CD14-positive monocyte (primary cell): Measurements from ENCODE around the gene MEIS2. TPM values are rescaled to one million over a fixed set of nuclear protein-coding genes. Genes with fewer than 3 reads are reported as not detected.

Experiments used
- DNase-seq, 3 donors: peaks; one replicate each; pipeline ENCODE4 v3.0.0-alpha.2; 2011 to 2022
- H2AFZ ChIP-seq: 2 replicates; pipeline ENCODE4 v1.6.0; 2012; ENCODE audit warnings: mild to moderate bottlenecking, low read depth, low read length, inconsistent platforms; ENCODE audit not compliant: insufficient read depth, poor library complexity, severe bottlenecking
- H3K27ac ChIP-seq, 2 donors: 1 replicate in 1 of 2; 2 replicates in 1 of 2; pipeline ENCODE4 v1.5.1; 2012 to 2013; ENCODE audit warnings: low read length in 2 of 2, control low read depth in 1 of 2, inconsistent platforms in 1 of 2, low read depth in 1 of 2, mild to moderate bottlenecking in 1 of 2
- H3K27me3 ChIP-seq, 2 donors: one replicate each; pipeline versions ENCODE4 v1.6.0 to v1.6.1; 2011 to 2013; ENCODE audit warnings: low read length in 2 of 2; ENCODE audit not compliant: control insufficient read depth in 2 of 2, insufficient read depth in 2 of 2
- H3K36me3 ChIP-seq, 2 donors: replicated peaks in 1 of 2; 1 replicate in 1 of 2; 2 replicates in 1 of 2; pipeline versions ENCODE4 v1.5.1 to v1.6.1; 2012 to 2013; ENCODE audit warnings: low read length in 2 of 2, control low read depth in 1 of 2, inconsistent platforms in 1 of 2, mild to moderate bottlenecking in 1 of 2; ENCODE audit not compliant: insufficient read depth in 2 of 2, control insufficient read depth in 1 of 2
- H3K4me1 ChIP-seq, 2 donors: 1 replicate in 1 of 2; 2 replicates in 1 of 2; pipeline versions ENCODE4 v1.5.1 to v1.6.1; 2012 to 2013; ENCODE audit warnings: low read length in 2 of 2, control low read depth in 1 of 2, inconsistent platforms in 1 of 2, mild to moderate bottlenecking in 1 of 2, moderate library complexity in 1 of 2; ENCODE audit not compliant: insufficient read depth in 2 of 2, control insufficient read depth in 1 of 2
- H3K4me2 ChIP-seq: replicated peaks from 2 replicates; pipeline ENCODE3; 2012; ENCODE audit warnings: low read length, moderate library complexity, mild to moderate bottlenecking; ENCODE audit not compliant: poor library complexity, severe bottlenecking; ENCODE audit errors: extremely low read depth
- H3K4me3 ChIP-seq, 3 experiments: fragments of 200-600 bp in 1 of 3; sonication (generic) in 1 of 3; replicated peaks in 1 of 3; 1 replicate in 2 of 3; 2 replicates in 1 of 3; pipeline ENCODE4 v1.5.1; 2011 to 2013; ENCODE audit warnings: low read length in 3 of 3, mild to moderate bottlenecking in 3 of 3, control low read depth in 2 of 3, low read depth in 2 of 3, inconsistent platforms in 1 of 3, moderate library complexity in 1 of 3
- H3K79me2 ChIP-seq: 2 replicates; pipeline ENCODE4 v1.6.0; 2012; ENCODE audit warnings: mild to moderate bottlenecking, control low read depth, inconsistent platforms, low read length, moderate library complexity; ENCODE audit not compliant: insufficient read depth
- H3K9ac ChIP-seq: 2 replicates; pipeline ENCODE4 v1.6.0; 2017; ENCODE audit warnings: low read length, mild to moderate bottlenecking; ENCODE audit not compliant: insufficient read depth, poor library complexity, severe bottlenecking
- H3K9me3 ChIP-seq, 2 donors: replicated peaks in 1 of 2; 1 replicate in 1 of 2; 2 replicates in 1 of 2; pipeline versions ENCODE4 v1.5.1 to v1.6.1; 2012 to 2013; ENCODE audit warnings: low read length in 2 of 2, control low read depth in 1 of 2; ENCODE audit not compliant: control insufficient read depth in 1 of 2, insufficient read depth in 1 of 2
- H4K20me1 ChIP-seq: 2 replicates; pipeline ENCODE4 v1.6.0; 2012; ENCODE audit warnings: mild to moderate bottlenecking, low read length, control low read depth, moderate library complexity; ENCODE audit not compliant: insufficient read depth
- H3K27ac Mint-ChIP-seq, 7 donors: one replicate each; pipeline ENCODE4 v1.8.0; 2020; ENCODE audit warnings: mild to moderate bottlenecking in 7 of 7, mixed read lengths in 7 of 7, moderate library complexity in 6 of 7, inconsistent platforms in 2 of 7
- H3K27me3 Mint-ChIP-seq, 3 donors: one replicate each; pipeline ENCODE4 v1.8.0; 2021 to 2022; ENCODE audit warnings: low read depth in 3 of 3, mild to moderate bottlenecking in 3 of 3, mixed read lengths in 3 of 3, moderate library complexity in 3 of 3, inconsistent platforms in 1 of 3
- H3K36me3 Mint-ChIP-seq, 2 donors: one replicate each; pipeline ENCODE4 v1.8.0; 2020; ENCODE audit warnings: mixed read lengths in 2 of 2, inconsistent platforms in 1 of 2, mild to moderate bottlenecking in 1 of 2
- H3K4me1 Mint-ChIP-seq: one replicate; pipeline ENCODE4 v1.8.0; 2020; ENCODE audit warnings: mild to moderate bottlenecking, mixed read lengths
- H3K4me3 Mint-ChIP-seq, 2 donors: one replicate each; pipeline ENCODE4 v1.8.0; 2020; ENCODE audit warnings: mild to moderate bottlenecking in 2 of 2, mixed read lengths in 2 of 2, moderate library complexity in 1 of 2
- H3K9me3 Mint-ChIP-seq, 7 donors: one replicate each; pipeline ENCODE4 v1.8.0; 2020 to 2022; ENCODE audit warnings: mixed read lengths in 7 of 7, mild to moderate bottlenecking in 6 of 7, moderate library complexity in 6 of 7, inconsistent platforms in 2 of 7
- WGBS: methylation state at CpG from one replicate; pipeline ENCODE4 v1.1.5; 2013; ENCODE audit warnings: missing lambda C conversion rate; ENCODE audit not compliant: insufficient coverage; 5-methylcytosine and 5-hydroxymethylcytosine counted together
- intact Hi-C, 2 donors: fragments of 100-400 bp; cut with micrococcal nuclease; formaldehyde crosslinking; loops; one replicate each; pipeline versions ENCODE4 v1.15.0 to v1.15.1; 2023
- polyA plus RNA-seq, 3 donors: library from polyadenylated mRNA; depleted of rRNA in 1 of 3; unstranded in 2 of 3; stranded (reverse) in 1 of 3; fragments of 300-500 nt in 2 of 3; fragments of >200 nt in 1 of 3; fragmentation: Illumina TruSeq in 2 of 3; gene quantifications; 1 replicate in 2 of 3; 2 replicates in 1 of 3; pipeline ENCODE4 v1.2.3, GENCODE V29; 2012 to 2021
- TF ChIP-seq, protein P1 (sequence below): fragments of 200-600 bp; IDR thresholded peaks from one replicate; pipeline ENCODE4 v1.8.0; 2022; ENCODE audit warnings: antibody characterized with exemption, mild to moderate bottlenecking

MEIS2 gene
- polyA plus RNA-seq, 3 donors: not detected

DNA sequence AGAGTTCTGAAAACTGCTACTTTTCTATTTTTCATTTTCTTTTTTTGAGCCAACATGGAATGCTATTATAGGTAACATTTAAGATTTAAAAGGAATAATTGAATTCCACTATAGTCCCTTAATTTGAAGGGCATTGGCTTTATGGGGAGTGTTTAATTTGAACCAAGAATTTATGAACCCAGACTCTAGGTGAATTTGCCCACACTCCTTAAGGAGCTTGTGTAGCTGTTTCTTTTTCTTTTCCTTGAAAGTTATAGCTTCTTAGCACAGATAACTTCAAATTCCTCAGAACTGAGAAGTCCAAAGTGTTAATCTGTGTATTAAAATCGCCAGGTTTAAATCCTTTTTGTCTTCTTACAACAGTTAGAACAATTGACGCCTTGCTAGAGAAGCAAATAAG lies 4.7 kb upstream of the MEIS2 start:
- WGBS: no CpG with 5 or more reads among the region's 2 CpGs
- H3K27me3 Mint-ChIP-seq: peaks cover 97 to 99% (median 98%) of the 10 kb centered on the region in 3 donors
- no peak overlapping the region for H3K27ac Mint-ChIP-seq
- peaks cover 9 to 20% of the 10 kb centered on the region in 2 donors for H3K36me3 Mint-ChIP-seq
- Histone ChIP-seq H3K4me2 (no peak overlapping the region), H3K36me3 (no peaks in the 10 kb centered on the region), H3K9me3 (peaks cover 7 to 66% of the 10 kb centered on the region in 2 donors), H2AFZ (no peak overlapping the region), H3K27ac (no peak overlapping the region), H3K4me3 (no peak overlapping the region), H3K9ac (no peak overlapping the region), H3K27me3 (peaks cover 82 to 99% of the 10 kb centered on the region in 2 donors), H3K4me1 (peaks cover 13 to 14% of the 10 kb centered on the region in 2 donors), H4K20me1 (no peaks in the 10 kb centered on the region), H3K79me2 (no peaks in the 10 kb centered on the region)
- intact Hi-C loops: no loop called here
- H3K9me3 Mint-ChIP-seq: peaks cover 7 to 52% (median 39%) of the 10 kb centered on the region in 7 donors
- peak overlapping the region in 1 of 2 donors; percentile 81 for H3K4me3 Mint-ChIP-seq
- TF ChIP-seq, protein P1, sequence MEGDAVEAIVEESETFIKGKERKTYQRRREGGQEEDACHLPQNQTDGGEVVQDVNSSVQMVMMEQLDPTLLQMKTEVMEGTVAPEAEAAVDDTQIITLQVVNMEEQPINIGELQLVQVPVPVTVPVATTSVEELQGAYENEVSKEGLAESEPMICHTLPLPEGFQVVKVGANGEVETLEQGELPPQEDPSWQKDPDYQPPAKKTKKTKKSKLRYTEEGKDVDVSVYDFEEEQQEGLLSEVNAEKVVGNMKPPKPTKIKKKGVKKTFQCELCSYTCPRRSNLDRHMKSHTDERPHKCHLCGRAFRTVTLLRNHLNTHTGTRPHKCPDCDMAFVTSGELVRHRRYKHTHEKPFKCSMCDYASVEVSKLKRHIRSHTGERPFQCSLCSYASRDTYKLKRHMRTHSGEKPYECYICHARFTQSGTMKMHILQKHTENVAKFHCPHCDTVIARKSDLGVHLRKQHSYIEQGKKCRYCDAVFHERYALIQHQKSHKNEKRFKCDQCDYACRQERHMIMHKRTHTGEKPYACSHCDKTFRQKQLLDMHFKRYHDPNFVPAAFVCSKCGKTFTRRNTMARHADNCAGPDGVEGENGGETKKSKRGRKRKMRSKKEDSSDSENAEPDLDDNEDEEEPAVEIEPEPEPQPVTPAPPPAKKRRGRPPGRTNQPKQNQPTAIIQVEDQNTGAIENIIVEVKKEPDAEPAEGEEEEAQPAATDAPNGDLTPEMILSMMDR: no peak
- no peak for DNase-seq
- H3K4me1 Mint-ChIP-seq: peaks cover 22% of the 10 kb centered on the region

- Histone ChIP-seq H3K4me3 (no peak overlapping the region), H3K27ac (no peak overlapping the region), H3K79me2 (no peaks in the 10 kb centered on the region), H4K20me1 (no peaks in the 10 kb centered on the region), H3K4me1 (peaks cover 18 to 20% of the 10 kb centered on the region in 2 donors), H3K27me3 (peaks cover 82 to 99% of the 10 kb centered on the region in 2 donors), H3K4me2 (no peak overlapping the region), H2AFZ (no peak overlapping the region), H3K36me3 (no peaks in the 10 kb centered on the region), H3K9ac (no peak overlapping the region), H3K9me3 (peaks cover 5 to 66% of the 10 kb centered on the region in 2 donors)
- DNase-seq: no peak
- TF ChIP-seq, protein P1: no peak
- peaks cover 7 to 56% (median 41%) of the 10 kb centered on the region in 7 donors for H3K9me3 Mint-ChIP-seq
- intact Hi-C loops: no loop called here
- peak overlapping the region in 1 of 2 donors; percentile 81 for H3K4me3 Mint-ChIP-seq
- H3K36me3 Mint-ChIP-seq: peaks cover 9 to 19% of the 10 kb centered on the region in 2 donors
- H3K27ac Mint-ChIP-seq: no peak overlapping the region
- peaks cover 97 to 99% (median 98%) of the 10 kb centered on the region in 3 donors for H3K27me3 Mint-ChIP-seq
- 60% methylated on average over 1 of the region's 12 CpGs for WGBS
- H3K4me1 Mint-ChIP-seq: peaks cover 27% of the 10 kb centered on the region
Measured at GRCh38 chr15:37104424-37104981, 4.2 kb upstream of the MEIS2 start.
